Measurements from ENCODE around the gene CABYR.

The CABYR gene

GRCh38 chr18:24138789-24139616, at the start of gene CABYR:
Gene CABYR (plus strand): TSS chr18:24139062. CDS start chr18:24143115, 4,053 bp downstream.
- peak; percentile 83 to 84 for DNase-seq

GRCh38 chr18:24089076-24089475, 49.8 kb upstream of the CABYR start:
- DNase-seq: no peak

- peak in 1 of 2 experiments; percentile 36 for DNase-seq
Observed at GRCh38 chr18:24089515-24090337, 49.1 kb upstream of the CABYR start.

- DNase-seq: no peak
Observed at GRCh38 chr18:24090876-24091275, 48.0 kb upstream of the CABYR start.

- DNase-seq: no peak
Observed at GRCh38 chr18:24094561-24094960, 44.3 kb upstream of the CABYR start.

GRCh38 chr18:24095976-24096375, 42.9 kb upstream of the CABYR start:
- no peak for DNase-seq

GRCh38 chr18:24103320-24104021, 35.4 kb upstream of the CABYR start:
- DNase-seq: no peak

GRCh38 chr18:24104486-24104885, 34.4 kb upstream of the CABYR start:
- no peak for DNase-seq

- DNase-seq: no peak
Observed at GRCh38 chr18:24108641-24109040, 30.2 kb upstream of the CABYR start.

GRCh38 chr18:24111936-24112335, 26.9 kb upstream of the CABYR start:
- DNase-seq: no peak

GRCh38 chr18:24112464-24112863, 26.4 kb upstream of the CABYR start:
- no peak for DNase-seq

- DNase-seq: no peak
Observed at GRCh38 chr18:24112874-24113615, 25.8 kb upstream of the CABYR start.

GRCh38 chr18:24114924-24115549, 23.8 kb upstream of the CABYR start:
- DNase-seq: no peak

- no peak for DNase-seq
Observed at GRCh38 chr18:24115628-24116027, 23.2 kb upstream of the CABYR start.

GRCh38 chr18:24118750-24119577, 19.9 kb upstream of the CABYR start:
- DNase-seq: peak; percentile 54 to 61

- no peak for DNase-seq
Observed at GRCh38 chr18:24120676-24121075, 18.2 kb upstream of the CABYR start.

GRCh38 chr18:24121625-24122024, 17.2 kb upstream of the CABYR start:
- no peak for DNase-seq

GRCh38 chr18:24126155-24126961, 12.5 kb upstream of the CABYR start:
- DNase-seq: no peak

- no peak for DNase-seq
Observed at GRCh38 chr18:24127735-24128134, 11.1 kb upstream of the CABYR start.

- no peak for DNase-seq
Observed at GRCh38 chr18:24128700-24129099, 10.2 kb upstream of the CABYR start.

All from NCI-H1930 (cell line).